Jurkat, Clone E6-1 (cell line): ENCODE measurements around the gene ASAP2.
A peak's percentile ranks its signal among the peaks of the same experiment; 100 is the strongest.

ENCODE experiments used
- DNase-seq: peaks from one replicate; pipeline ENCODE4 v3.0.0-alpha.2; 2011; ENCODE audit warnings: low read depth, low spot score
- H3K4me3 ChIP-seq: 2 replicates; pipeline ENCODE4 v1.5.1; 2011; ENCODE audit warnings: mild to moderate bottlenecking, low read length, control low read depth, moderate library complexity

ASAP2 gene

GRCh38 chr2:9244985-9245544, 38.5 kb downstream of the ASAP2 start:
- DNase-seq = no peak
- no peak overlapping the region for H3K4me3 ChIP-seq

GRCh38 chr2:9247177-9247576, 40.6 kb downstream of the ASAP2 start:
- DNase-seq = no peak
- H3K4me3 ChIP-seq = no peak overlapping the region

- H3K4me3 ChIP-seq = no peak overlapping the region
- DNase-seq = no peak
These were observed 41.2 kb downstream of the ASAP2 start for GRCh38 chr2:9247786-9248185.

- no peak for DNase-seq
- H3K4me3 ChIP-seq = no peak overlapping the region
These were observed 41.8 kb downstream of the ASAP2 start for GRCh38 chr2:9248363-9248762.

DNA sequence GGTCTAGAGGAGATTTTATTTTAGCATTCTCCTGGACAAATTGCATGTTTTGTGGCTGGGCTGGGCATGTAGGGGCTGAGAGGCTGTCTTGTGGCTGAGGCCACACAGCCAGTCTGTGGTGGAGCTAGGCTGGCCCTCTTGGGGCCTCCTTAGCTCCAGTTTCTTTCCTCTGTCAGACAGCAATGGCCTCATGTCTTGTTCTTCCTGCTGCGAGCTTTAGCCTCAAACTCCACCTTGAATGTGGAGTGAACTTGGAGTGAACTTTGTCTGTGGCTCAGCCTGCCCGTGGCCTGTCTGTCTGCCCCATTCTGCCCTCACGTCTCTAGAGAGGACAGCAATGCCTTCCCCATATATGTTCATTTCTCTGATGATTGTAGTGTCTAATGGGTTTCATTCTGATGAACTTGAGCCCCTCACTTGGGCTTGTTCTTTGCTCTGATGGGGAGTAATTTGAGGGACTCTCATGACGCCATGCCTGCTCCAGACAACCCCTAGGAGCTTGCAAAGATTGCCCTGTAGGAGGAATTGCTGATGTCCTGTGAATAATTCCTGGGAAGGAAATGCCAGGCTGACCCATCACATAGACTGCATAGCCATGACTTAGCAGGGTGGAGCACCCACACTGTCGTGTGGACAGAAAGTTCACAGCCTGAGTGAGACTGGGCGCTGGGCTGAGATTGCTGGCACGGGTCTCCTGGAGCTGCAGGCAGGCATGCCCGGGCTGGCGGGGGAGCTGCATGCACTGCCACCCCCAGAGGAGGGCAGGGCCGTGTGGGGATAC, 42.6 kb downstream of the ASAP2 start:
- no peak for DNase-seq
- no peak overlapping the region for H3K4me3 ChIP-seq

DNA sequence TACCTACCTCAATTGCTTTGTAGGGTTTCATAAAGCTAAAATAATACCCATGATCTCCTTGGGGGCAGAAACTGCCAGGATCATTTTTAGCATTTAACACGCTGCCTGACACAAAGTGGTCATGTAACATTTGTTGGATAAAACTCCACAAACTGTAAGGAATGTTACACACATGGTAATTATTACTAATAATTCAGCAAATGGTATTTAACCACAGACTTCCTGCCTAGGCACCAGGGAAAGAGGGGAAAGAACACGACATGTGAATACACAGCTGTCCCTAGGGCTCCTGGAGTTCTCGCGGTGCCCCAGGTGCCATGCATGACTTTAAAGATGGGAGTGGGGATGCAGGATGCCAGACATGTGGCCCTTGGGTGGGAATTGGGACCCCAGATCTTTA, 43.5 kb downstream of the ASAP2 start:
- DNase-seq = no peak
- H3K4me3 ChIP-seq = no peak overlapping the region

GRCh38 chr2:9250498-9251153, 44.0 kb downstream of the ASAP2 start:
- DNase-seq = no peak
- no peak overlapping the region for H3K4me3 ChIP-seq

GRCh38 chr2:9251154-9252001, 44.8 kb downstream of the ASAP2 start:
- H3K4me3 ChIP-seq = no peak overlapping the region
- no peak for DNase-seq

- no peak for DNase-seq
- no peak overlapping the region for H3K4me3 ChIP-seq
These were observed 45.4 kb downstream of the ASAP2 start for GRCh38 chr2:9252002-9252357.

- DNase-seq = no peak
These were observed 48.8 kb downstream of the ASAP2 start for GRCh38 chr2:9255416-9255815.

DNA sequence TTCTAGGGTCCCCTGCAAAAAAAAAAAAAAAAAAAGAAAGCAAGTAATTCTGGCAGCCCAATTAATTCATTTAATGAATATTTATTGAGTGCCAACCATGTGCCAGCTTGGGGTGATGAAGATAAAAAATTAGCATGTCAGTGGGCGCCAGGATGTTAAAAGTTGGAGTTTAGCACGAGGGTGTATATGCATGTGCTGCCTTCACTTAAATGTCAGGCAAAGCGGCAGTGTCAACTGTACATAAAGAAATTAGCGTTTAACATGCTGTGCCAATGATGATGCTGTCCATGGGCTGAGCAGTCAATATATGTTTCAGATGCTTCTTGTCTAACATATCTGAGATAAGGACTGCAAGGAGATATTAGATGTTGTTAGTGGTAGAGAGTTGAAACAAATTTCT, 49.5 kb downstream of the ASAP2 start:
- no peak overlapping the region for H3K4me3 ChIP-seq
- DNase-seq = no peak

More at GRCh38 chr2:9255416-9255815, 48.8 kb downstream of the ASAP2 start:
- no peak overlapping the region for H3K4me3 ChIP-seq

- H3K4me3 ChIP-seq = no peak overlapping the region
- DNase-seq = no peak
These were observed 50.0 kb downstream of the ASAP2 start for GRCh38 chr2:9256570-9257043.

- H3K4me3 ChIP-seq = no peak overlapping the region
- peak; percentile 29 for DNase-seq
These were observed 51.9 kb downstream of the ASAP2 start for GRCh38 chr2:9258501-9258900.

DNA sequence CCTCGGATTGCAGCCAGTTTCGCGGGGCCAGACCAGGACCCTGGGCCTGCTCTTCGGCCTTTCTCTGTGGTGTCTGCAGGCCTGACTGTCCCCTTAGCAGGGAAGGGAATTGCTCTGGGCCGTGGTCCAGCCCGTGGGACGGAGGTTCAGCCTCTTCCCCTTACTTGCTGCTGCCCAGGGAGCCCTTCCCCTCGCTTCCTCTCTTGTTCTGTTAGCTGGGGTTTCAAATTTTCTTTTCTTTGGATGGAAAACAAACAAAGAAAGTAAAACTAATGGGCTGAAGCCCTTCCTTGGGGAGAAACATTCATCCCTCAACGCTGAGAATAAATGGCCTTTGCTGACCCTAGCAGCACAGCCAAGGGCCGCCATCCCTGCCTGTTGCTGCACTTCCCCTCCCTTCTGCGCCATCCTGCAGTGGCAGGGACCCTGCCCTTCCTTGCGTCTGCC, 52.4 kb downstream of the ASAP2 start:
- H3K4me3 ChIP-seq = no peak overlapping the region
- DNase-seq = no peak

- no peak overlapping the region for H3K4me3 ChIP-seq
- DNase-seq = no peak
These were observed 53.9 kb downstream of the ASAP2 start for GRCh38 chr2:9260464-9260918.

DNA sequence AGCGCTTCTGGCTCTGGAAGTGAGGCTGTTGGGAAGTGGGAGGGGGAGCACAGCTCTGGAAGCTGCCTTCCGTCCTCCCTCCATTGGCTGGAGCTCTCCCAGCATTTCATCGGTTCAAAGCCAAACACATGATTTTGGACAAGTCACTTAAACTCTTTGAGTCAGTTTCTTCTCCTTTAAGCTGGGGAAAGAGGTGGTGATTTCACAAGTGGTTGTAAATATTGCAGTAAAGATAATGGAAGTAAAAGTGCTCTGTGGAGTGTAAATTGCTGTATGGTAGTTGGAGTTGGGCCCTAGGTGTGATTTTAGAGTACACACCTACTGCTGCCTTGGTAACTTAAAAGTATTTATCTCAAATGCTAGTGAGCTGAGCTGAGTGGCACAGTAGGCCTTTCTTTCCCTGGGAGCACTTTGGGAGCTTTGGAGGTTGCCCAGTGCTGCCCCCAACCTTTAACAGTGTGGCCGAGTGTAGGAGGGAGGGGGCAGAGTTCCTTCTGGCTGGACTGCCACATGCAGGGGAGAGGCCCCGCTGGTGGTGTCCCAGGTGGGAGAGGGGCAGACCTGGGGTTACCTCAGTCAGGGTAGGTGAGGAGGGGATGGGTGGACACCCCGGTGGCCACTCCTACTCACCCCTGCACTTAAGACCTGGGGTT, 54.7 kb downstream of the ASAP2 start:
- H3K4me3 ChIP-seq = no peak overlapping the region
- DNase-seq = no peak

DNA sequence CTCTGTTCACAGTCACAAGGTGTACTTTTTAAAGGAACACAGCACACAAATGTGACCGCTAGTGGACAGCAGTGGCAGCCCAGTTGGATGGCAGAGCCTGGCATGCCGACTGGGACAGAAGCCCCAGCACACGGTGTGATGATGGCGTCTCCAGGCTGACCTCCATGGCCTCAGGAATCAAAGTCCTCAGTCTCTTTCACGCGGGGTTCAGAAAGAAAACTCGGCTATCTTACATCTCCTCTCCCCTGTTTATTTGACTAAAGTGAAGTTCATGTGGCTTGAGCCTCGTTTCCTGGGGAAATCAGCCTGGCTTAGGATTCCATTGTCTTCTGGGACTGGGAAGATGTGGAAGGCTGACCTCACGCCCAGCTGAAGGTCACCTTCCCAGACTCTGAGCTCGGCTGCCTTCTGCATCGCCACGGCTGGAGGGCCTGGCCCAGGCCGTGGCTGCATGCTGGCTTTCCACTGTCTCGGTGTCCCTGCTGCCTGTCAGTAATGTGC, 56.1 kb downstream of the ASAP2 start:
- no peak for DNase-seq
- H3K4me3 ChIP-seq = no peak overlapping the region

- no peak for DNase-seq
- no peak overlapping the region for H3K4me3 ChIP-seq
These were observed 56.8 kb downstream of the ASAP2 start for GRCh38 chr2:9263428-9263827.

DNA sequence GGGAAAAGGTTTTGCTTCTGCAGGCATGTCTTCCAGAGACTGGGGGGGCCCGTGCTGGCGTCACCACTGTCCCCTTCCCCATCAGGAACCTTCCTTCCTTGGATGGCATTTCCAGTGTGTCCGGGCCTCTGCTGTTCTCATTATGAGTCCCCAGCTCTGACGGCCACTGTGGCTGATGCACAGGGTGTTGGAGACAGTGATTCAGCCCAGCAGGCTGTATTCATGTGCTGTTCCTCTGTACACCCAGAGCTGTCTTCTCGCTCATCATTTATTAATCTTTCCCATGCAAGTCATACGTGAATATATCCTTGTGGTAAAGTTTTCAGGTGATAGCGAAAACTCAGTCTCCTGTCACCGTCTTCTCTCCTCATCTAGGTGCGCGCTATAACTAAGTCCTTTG, 57.7 kb downstream of the ASAP2 start:
- DNase-seq = no peak

More for the DNA sequence above, 57.7 kb downstream of the ASAP2 start:
- no peak overlapping the region for H3K4me3 ChIP-seq
